DMS79 (cell line): ENCODE data around the gene CHRM1.
"Not testable (repeated sequence)": the region's sequence is repeated elsewhere in the genome, so short reads cannot be mapped to it uniquely, and the experiment has no call there.

ENCODE experiments used
- DNase-seq: peaks from one replicate; lab custom pipeline; 2025; lab: John Stamatoyannopoulos, UW

The CHRM1 gene

DNA sequence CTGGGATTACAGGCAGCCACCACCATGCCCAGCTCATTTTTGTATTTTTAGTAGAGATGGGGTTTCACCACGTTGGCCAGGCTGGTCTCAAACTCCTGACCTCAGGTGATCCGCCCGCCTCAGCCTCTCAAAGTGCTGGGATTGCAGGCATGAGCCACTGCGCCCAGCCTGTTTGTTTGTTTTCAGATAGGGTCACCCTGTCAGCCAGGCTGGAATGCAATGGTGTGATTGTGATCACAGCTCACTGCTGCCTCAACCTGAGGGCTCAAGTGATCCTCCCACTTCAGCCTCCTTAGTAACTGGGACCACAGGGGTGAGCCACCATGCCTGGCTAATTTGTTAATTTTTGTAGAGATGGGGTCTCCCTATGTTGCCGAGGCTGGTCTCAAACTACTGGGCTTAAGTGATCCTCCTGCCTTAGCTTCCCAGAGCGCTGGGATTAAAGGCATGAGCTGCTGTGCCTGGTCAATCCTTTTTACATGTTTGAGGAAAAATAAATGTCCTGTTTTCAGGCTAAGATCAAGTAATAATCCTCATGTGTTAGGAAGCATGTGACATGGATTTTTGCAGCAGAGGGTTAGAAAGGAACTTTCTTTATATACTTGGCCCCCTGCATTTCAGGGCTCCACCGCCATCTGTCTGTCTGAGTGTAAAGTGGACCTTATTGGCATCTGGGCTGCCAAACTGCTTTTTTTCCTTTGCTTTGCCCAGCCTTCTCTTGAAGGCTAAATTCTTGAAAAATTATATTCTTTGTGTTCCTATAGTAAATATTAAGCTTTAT is 45.3 kb downstream of the CHRM1 start:
- no peak for DNase-seq

DNA sequence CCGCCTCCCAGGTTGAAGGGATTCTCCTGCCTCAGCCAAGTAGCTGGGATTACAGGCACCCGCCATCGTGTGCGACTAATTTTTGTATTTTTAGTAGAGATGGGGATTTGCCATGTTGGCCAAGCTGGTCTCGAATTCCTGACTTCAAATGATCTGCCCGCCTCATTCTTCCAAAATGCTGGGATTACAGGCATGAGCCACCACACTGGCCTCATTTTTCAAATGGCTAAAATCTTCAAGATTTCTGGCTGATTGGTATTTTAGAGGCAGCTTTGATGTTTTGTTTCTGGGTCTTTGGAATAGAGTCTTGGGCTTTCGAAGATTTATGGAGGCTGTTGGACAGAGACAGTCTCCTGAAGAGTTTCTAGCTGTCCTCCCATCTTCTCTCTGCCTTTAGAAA is 46.3 kb downstream of the CHRM1 start:
- no peak for DNase-seq

DNA sequence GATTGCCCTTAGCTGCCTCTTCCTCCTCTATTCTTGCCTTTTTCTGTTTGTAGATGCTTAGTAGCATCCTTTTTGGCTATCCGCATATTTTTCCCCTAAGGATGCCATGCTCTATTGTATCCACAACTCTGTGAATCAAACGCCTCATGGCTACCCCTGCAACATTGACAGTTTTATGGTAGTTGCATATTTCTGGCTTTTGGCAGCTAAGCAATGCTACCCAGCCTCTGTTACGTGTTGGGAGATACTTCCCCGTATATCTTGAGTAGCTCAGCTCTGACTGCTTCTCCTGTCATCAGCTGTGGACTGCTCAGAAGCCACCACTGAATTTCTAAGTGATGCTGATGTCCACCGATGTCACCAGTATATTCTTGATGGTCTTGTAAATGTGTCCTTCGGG is 55.5 kb downstream of the CHRM1 start:
- DNase-seq, result no peak

DNA sequence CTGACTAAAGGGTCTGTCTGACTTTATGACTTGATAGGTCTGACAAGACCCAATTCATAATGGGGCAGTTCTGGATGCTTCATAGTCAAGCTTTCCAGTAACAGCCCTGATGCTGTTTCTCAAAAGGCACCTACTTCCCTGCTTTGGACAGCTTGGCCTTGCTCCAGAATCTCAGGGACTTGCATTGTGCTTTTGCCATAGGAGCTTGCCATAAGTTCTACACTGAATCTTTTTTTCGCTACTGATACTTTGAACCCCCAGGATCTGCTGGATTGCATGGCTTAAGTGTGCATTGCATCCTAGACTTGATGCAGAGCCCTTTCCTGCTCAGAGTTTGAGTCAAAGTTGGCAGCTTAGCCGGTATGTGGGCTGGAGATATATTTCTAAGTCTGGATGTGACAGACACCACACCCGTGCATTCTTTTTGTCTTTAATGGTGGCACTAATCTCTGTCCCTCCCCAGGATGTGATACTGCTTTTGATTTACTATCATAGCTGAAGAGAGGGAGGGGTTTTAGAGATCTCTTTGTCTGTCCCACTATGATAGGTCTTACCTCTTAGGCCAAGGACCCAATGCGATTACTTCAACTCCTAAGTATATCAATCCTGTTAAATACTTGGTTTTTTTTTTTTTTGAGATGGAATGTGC is 57.4 kb downstream of the CHRM1 start:
- no peak for DNase-seq

DNA sequence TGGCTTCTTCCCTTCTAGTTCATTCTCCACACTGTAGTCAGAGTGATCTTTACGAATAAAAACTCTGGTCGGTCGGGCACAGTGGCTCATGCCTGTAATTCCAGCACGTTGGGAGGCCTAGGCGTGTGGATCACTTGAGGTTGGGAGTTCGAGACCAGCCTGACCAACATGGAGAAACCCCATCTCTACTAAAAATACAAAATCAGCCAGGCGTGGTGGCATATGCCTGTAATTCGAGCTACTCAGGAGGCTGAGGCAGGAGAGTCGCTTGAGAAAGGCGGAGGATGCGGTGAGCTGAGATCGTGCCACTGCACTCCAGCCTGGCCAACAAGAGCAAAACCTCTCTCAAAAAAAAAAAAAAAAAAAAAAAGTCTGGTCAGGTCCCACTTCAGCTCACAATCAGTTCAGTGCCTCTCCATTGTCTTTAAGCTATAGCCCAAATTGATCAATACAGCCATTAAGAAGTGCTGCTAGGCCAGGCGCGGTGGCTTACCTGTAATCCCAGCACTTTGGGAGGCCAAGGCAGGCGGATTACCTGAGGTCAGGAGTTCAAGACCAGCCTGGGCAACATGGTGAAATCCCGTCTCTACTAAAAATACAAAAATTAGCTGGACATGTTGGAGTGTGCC is 59.5 kb downstream of the CHRM1 start:
- not testable (repeated sequence) for DNase-seq

DNA sequence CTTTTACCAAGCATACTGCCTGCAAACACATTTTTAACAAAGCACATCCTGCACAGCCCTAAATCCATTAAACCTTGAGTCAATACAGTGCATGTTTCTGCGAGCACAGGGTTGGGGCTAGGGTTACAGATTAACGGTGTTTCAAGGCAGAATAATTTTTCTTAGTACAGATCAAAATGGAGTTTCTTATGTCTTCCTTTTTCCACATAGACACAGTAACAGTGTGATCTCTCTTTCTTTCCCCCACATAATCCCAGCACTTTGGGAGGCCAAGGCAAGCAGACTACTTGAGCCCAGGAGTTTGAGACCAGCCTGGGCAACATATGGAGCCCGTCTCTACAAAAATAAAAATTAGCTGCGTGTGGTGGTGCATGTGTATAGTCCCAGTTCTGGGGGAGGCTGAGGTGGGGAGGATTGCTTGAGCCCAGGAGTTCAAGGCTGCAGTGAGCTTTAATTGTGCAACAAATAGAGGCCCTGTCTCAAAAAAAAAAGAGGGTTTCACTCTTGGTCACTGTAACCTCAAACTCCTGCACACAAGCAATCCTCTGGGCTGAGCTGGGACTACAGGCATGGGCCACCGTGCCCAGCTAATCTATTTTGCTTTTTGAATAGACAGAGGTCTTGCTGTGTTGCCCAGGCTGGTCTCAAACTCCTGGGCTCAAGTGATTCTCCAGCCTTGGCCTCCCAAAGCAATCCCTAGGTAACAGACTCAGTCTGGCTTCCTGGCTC is 60.2 kb downstream of the CHRM1 start:
- no peak for DNase-seq

DNA sequence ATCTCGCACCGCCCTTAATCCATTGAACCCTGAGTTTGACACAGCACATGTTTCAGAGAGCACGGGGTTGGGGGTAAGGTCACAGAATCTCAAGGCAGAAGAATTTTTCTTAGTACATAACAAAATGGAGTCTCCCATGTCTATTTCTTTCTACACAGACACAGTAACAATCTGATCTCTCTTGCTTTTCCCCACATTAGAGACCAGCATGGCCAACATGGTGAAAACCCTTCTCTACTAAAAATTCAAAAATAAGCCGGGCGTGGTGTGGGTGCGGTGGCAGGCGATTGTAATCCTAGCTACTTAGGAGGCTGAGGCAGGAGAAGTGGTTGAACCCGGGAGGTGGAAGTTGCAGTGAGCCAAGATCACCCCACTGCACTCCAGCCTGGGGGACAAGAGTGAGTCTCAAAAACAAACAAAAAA is 61.9 kb downstream of the CHRM1 start:
- DNase-seq, result not testable (repeated sequence)
